ENCODE measurements around the gene CA5B. TPM values are rescaled to one million over a fixed set of nuclear protein-coding genes. Genes with fewer than 3 reads are reported as not detected.
"Not testable (repeated sequence)": the region's sequence is repeated elsewhere in the genome, so short reads cannot be mapped to it uniquely, and the experiment has no call there.

CA5B gene
- total RNA-seq, 1 donor from 2014 or later, result 3.5 TPM

DNA sequence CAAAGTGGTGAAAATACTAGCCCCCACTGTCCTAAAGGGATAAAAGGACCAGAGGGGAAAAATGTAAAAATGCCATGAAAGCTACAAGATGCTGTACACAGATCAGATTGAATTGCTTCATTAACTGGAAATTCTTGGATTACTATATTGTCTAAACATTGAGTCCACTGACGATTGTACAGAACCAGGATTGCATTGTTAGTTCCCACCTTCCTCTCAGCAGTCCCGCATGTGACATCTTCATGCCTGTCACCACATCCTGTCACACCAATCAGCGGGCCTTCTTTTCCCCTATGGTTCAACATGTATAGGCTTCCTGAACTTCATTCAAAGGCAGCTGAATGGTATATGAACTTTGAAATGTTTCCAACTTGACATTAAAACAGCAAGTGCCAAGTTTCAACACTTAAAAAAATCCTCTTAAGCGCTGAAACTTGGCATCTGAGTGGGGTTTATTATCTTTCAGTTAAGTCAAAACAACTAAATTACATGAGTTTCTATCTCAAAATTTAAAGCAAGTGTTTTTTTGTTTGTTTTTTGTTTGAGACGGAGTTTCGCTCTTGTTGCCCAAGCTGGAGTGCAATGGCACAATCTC is 76.8 kb downstream of the CA5B start:
- no peak for DNase-seq (ENCODE audit: low read depth, low spot score)

DNA sequence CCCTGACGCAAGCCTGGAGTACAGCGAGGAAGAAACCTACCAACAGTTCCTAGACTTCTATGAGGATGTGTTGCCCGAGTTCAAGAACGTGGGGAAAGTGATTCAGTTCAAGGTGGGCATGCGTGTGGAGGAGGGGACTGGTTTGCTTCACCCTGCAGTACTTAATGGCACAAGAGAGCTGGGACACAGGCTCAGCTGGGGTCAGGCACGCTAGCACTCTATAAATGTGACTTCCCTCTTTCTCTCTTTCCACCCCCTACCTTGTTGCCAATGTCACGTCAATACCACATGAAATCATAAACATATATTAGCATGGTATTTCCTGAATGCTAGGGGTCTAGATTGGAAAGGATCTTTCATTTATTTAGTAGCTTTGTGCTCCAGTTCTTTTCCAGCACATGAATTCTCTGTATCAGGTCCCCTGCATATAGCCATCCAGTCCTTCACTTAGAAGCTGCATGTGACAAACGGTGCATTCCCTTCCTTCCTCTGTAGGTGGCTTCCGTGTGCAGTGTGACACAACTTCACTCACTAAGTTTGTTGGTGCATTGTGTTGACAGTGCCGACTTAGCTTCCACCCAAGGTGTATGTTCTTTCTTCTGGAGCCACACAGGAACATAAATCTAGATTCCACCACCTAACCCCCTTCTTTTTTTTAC is 77.8 kb downstream of the CA5B start:
- no peak for DNase-seq (ENCODE audit: low read depth, low spot score)

DNA sequence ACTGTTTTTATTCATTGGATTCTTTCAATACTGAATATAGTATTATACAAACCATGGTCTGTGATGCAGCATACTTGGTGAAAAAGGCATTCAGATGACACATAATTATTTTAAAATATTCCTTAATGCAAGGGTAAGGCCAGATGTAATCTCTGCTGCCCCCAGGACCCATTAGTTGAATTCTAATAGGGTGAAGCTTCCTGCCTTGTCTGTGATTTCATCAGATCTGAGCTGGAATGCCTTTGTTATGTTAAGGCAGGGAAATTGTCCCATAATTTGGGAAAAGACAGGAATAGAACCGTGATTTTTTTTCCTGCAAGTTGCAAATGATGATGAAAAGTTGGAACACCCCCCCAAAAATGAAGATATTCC is 78.4 kb downstream of the CA5B start:
- DNase-seq (ENCODE audit: low read depth, low spot score), result no peak

DNA sequence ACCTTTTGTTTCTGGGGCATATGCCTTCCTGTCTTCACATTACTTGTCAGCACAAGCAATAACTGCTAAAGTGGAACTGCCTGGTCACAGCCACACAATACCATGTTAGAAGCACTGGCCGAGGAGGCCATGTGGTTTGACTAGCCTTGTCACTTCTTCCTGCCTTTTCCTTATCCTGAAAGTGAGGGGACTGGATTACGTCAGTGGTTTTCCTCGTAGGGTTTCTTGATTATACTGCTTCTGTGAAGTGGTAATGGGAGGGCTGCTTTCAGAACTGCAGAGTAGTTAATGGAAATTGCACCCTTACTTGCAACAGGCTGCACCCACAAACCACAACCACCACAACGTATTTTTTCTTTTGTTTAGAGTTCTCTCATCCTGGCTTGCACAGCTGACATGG is 78.8 kb downstream of the CA5B start:
- DNase-seq (ENCODE audit: low read depth, low spot score), result no peak

- no peak for DNase-seq (ENCODE audit: low read depth, low spot score)
These were observed 82.3 kb downstream of the CA5B start for GRCh38 chrX:15820106-15821073.

- DNase-seq (ENCODE audit: low read depth, low spot score), result no peak
These were observed 84.9 kb downstream of the CA5B start for GRCh38 chrX:15822922-15823321.

DNA sequence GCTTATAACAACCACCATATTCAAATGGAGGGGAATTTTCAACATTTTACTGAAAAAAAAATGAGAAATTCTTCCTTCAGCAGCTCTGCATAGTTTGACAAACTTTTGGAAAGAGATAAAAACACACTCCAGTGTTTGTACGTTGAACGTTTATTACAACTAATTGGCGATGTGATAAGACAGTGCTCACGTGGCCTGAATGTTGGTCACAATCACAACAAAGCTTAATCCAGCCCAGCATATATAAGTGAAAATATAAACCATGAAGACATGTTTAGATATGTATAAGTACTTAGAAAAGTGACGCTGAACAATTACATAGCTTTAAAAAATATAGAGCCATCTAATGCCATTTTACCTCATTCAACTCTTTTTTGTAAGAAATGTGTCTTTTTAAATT is 87.9 kb downstream of the CA5B start:
- DNase-seq (ENCODE audit: low read depth, low spot score), result no peak

DNA sequence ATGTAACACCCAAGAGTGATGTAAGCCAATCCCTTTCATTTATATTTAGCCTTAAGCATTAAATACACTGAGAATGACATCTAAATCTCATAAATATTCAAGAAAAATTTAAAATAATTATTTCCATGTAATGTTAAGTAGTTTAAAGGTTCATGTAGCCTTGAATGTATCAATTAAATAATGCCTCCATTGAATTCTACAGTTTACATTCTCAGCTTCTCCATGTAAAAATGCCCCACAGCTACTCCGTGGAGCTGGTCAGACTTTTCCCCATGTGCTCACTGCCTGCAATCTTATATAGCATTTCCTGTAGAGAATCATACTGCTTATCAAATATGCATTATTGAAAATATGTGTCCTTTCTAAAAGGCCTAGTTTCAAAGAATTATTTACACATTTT is 91.1 kb downstream of the CA5B start:
- no peak for DNase-seq (ENCODE audit: low read depth, low spot score)

GRCh38 chrX:15831347-15831746 is 93.3 kb downstream of the CA5B start:
- DNase-seq (ENCODE audit: low read depth, low spot score), result not testable (repeated sequence)

GRCh38 chrX:15834053-15834452 is 96.0 kb downstream of the CA5B start:
- no peak for DNase-seq (ENCODE audit: low read depth, low spot score)

- DNase-seq (ENCODE audit: low read depth, low spot score), result no peak
These were observed 96.9 kb downstream of the CA5B start for GRCh38 chrX:15834827-15835595.

Other genes starting within 250 kb of the CA5B start
- gene PIR, start 244.9 kb upstream of the CA5B start, total RNA-seq, result 127 and 141 TPM in 2 replicates
- 208 and 209 TPM in 2 replicates for gene BMX, start 237.5 kb upstream of the CA5B start, total RNA-seq
- gene ACE2, start 137.3 kb upstream of the CA5B start, total RNA-seq, result 0.07 TPM in 1 of 2 replicates, not detected in the other
- gene CLTRN, start 73.5 kb upstream of the CA5B start, total RNA-seq, result not detected in 2 replicates
- gene ZRSR2, start 52.2 kb downstream of the CA5B start, total RNA-seq, result 2.2 and 2.6 TPM in 2 replicates
- 57.5 and 60.4 TPM in 2 replicates for gene AP1S2, start 116.5 kb downstream of the CA5B start, total RNA-seq

All from pulmonary artery endothelial cell (primary cell).